ENCODE data around the gene BRSK2.

The BRSK2 gene

DNA sequence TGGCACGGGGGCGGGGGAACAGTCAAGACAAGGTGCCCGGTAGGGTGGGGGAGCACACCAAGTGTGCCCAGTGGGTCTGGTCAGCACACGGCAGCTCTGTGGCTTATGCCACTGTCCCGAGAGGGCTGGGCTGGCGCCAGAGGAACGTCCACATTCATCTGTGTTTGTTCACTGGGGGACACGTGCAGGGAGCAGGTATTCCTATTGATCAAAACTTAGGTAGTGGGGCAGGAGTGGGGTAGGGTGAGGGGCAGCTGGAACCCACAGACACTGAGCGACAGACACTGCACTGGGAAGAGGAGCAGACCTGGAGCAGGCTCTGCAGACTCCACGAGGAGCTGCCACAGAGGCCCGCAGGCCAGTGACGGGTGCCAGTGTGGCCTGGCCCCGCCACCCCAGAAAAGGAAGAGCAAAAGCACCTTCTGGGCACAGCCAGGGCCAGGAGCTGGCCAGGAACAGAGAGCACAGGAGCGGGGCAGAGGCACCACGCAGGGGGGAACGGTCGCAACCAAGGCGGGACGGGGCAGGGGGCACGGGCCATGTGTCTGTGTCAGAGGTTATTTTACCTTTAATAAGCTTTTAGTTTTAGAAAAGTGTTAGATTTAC is 98.9 kb downstream of the BRSK2 start:
- Histone ChIP-seq H3K9ac (ENCODE audit: low read length) (no peak overlapping the region), H2AK5ac (ENCODE audit: low read length) (no peak overlapping the region), H3K18ac (ENCODE audit: low read length) (no peak overlapping the region), H3K4ac (ENCODE audit: low read depth, low read length) (no peak overlapping the region), H2BK5ac (ENCODE audit: low read length) (no peak overlapping the region), H3K27ac (ENCODE audit: low read depth, low read length) (no peak overlapping the region), H3K4me1 (ENCODE audit: control insufficient read depth, low read depth, low read length) (no peaks in the 10 kb centered on the region), H3K4me2 (ENCODE audit: low read length) (no peak overlapping the region), H2BK15ac (replicated peaks; ENCODE audit: low read depth) (no peak overlapping the region), H3K23ac (ENCODE audit: low read length) (no peak overlapping the region), H3K56ac (ENCODE audit: low read length) (no peak overlapping the region), H4K5ac (ENCODE audit: low read length) (no peak overlapping the region), H3K27me3 (ENCODE audit: insufficient read depth, low read length, poor library complexity) (no peaks in the 10 kb centered on the region), H3K79me2 (ENCODE audit: control insufficient read depth, insufficient read depth, low read length) (peaks cover 2% of the 10 kb centered on the region), H3K4me3 (ENCODE audit: low read length) (no peak overlapping the region), H3K79me1 (ENCODE audit: low read length) (peaks cover 9% of the 10 kb centered on the region), H4K8ac (ENCODE audit: low read depth, low read length) (no peak overlapping the region), H2BK120ac (ENCODE audit: low read depth, low read length) (no peak overlapping the region), H3K36me3 (ENCODE audit: control insufficient read depth, insufficient read depth, low read length) (no peaks in the 10 kb centered on the region)
- no CpG with 5 or more reads among the region's 20 CpGs for WGBS (ENCODE audit: extremely low coverage, insufficient coverage, low lambda C conversion rate)
- no peak for DNase-seq

DNA sequence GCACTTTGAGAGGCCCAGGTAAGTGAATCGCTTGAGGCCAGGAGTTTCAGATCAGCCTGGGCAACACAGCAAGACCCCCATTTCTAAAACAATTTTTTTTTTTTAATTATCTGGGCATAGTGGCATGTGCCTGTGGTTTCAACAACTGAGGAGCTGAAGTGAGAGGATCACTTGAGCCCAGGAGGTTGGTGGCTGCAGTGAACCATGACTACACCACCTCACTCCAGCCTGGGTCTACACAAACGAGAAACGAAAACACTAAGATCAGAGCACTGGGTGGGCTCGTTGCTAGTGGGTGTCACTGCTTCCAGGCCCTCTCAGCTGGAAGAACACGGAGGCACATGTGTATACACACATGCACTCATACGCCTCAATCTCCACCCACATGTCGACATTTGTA is 100.9 kb downstream of the BRSK2 start:
- H3K23ac ChIP-seq (ENCODE audit: low read length): no peak overlapping the region
- no peaks in the 10 kb centered on the region for H3K4me1 ChIP-seq (ENCODE audit: control insufficient read depth, low read depth, low read length)
- DNase-seq: no peak
- H2AK5ac ChIP-seq (ENCODE audit: low read length): no peak overlapping the region
- H3K79me1 ChIP-seq (ENCODE audit: low read length): peaks cover 9% of the 10 kb centered on the region
- H3K4ac ChIP-seq (ENCODE audit: low read depth, low read length): no peak overlapping the region
- H4K8ac ChIP-seq (ENCODE audit: low read depth, low read length): no peak overlapping the region
- peaks cover 2% of the 10 kb centered on the region for H3K79me2 ChIP-seq (ENCODE audit: control insufficient read depth, insufficient read depth, low read length)
- no peak overlapping the region for H3K27ac ChIP-seq (ENCODE audit: low read depth, low read length)
- no peak overlapping the region for H3K18ac ChIP-seq (ENCODE audit: low read length)
- no peak overlapping the region for H2BK15ac ChIP-seq (replicated peaks; ENCODE audit: low read depth)
- no peak overlapping the region for H2BK120ac ChIP-seq (ENCODE audit: low read depth, low read length)
- H3K4me2 ChIP-seq (ENCODE audit: low read length): no peak overlapping the region
- WGBS (ENCODE audit: extremely low coverage, insufficient coverage, low lambda C conversion rate): no CpG with 5 or more reads among the region's 7 CpGs
- H3K27me3 ChIP-seq (ENCODE audit: insufficient read depth, low read length, poor library complexity): no peaks in the 10 kb centered on the region
- H3K36me3 ChIP-seq (ENCODE audit: control insufficient read depth, insufficient read depth, low read length): no peaks in the 10 kb centered on the region
- no peak overlapping the region for H2BK5ac ChIP-seq (ENCODE audit: low read length)
- H4K5ac ChIP-seq (ENCODE audit: low read length): no peak overlapping the region
- H3K56ac ChIP-seq (ENCODE audit: low read length): no peak overlapping the region
- H3K9ac ChIP-seq (ENCODE audit: low read length): no peak overlapping the region
- H3K4me3 ChIP-seq (ENCODE audit: low read length): no peak overlapping the region

DNA sequence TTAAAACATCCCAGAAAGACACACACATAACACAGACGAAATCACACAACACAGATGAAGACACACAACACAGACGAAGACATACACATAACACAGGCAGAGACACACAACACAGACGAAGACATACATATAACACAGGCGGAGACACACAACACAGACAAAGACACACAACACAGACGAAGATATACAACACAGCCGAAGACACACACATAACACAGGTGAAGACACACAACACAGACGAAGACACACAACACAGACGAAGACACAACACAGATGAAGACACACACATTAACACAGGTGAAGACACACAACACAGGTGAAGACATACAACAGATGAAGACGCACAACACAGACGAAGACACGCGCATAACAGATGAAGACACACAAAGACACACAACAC is 101.6 kb downstream of the BRSK2 start:
- no peak for DNase-seq
- H3K79me2 ChIP-seq (ENCODE audit: control insufficient read depth, insufficient read depth, low read length): peaks cover 2% of the 10 kb centered on the region
- no peak overlapping the region for H2BK5ac ChIP-seq (ENCODE audit: low read length)
- H3K4ac ChIP-seq (ENCODE audit: low read depth, low read length): no peak overlapping the region
- H3K9ac ChIP-seq (ENCODE audit: low read length): no peak overlapping the region
- H3K23ac ChIP-seq (ENCODE audit: low read length): no peak overlapping the region
- no peak overlapping the region for H3K18ac ChIP-seq (ENCODE audit: low read length)
- no peak overlapping the region for H4K8ac ChIP-seq (ENCODE audit: low read depth, low read length)
- no peak overlapping the region for H3K4me2 ChIP-seq (ENCODE audit: low read length)
- H3K4me3 ChIP-seq (ENCODE audit: low read length): no peak overlapping the region
- no peak overlapping the region for H4K5ac ChIP-seq (ENCODE audit: low read length)
- H3K36me3 ChIP-seq (ENCODE audit: control insufficient read depth, insufficient read depth, low read length): no peaks in the 10 kb centered on the region
- H3K56ac ChIP-seq (ENCODE audit: low read length): no peak overlapping the region
- no peak overlapping the region for H3K27ac ChIP-seq (ENCODE audit: low read depth, low read length)
- no peaks in the 10 kb centered on the region for H3K27me3 ChIP-seq (ENCODE audit: insufficient read depth, low read length, poor library complexity)
- no peaks in the 10 kb centered on the region for H3K4me1 ChIP-seq (ENCODE audit: control insufficient read depth, low read depth, low read length)
- H2BK15ac ChIP-seq (replicated peaks; ENCODE audit: low read depth): no peak overlapping the region
- WGBS (ENCODE audit: extremely low coverage, insufficient coverage, low lambda C conversion rate): no CpG with 5 or more reads among the region's 12 CpGs
- H2BK120ac ChIP-seq (ENCODE audit: low read depth, low read length): no peak overlapping the region
- H2AK5ac ChIP-seq (ENCODE audit: low read length): no peak overlapping the region
- peaks cover 12% of the 10 kb centered on the region for H3K79me1 ChIP-seq (ENCODE audit: low read length)

DNA sequence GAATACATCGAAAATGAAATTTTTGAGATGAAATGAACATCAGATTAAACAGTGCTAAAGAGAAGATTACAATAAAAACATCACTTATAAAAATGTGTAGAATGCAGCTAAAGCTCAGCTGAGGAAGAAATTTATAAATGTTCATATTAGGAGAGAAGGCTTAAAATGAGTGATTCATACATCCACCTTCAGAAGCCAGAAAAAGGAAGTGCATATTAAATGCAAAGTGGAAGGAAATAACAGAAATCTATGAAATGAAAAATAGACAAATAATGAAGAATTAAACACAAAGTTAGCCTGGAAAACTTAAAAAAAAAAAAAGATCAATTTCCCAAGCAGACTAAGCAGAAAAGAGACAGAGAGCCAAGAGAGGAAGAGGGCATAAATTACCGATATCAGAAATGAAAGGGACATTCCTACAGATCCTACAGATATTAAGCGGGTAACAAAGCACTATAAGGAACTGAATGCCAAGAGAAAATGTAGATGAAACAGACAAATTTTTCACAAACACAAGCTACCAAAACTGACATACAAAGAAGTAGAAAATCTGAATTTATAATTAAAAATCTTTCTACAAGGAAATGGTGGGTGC is 104.0 kb downstream of the BRSK2 start:
- Histone ChIP-seq H2BK15ac (replicated peaks; ENCODE audit: low read depth) (no peak overlapping the region), H3K79me1 (ENCODE audit: low read length) (peaks cover 11% of the 10 kb centered on the region), H3K4me1 (ENCODE audit: control insufficient read depth, low read depth, low read length) (peaks cover 4% of the 10 kb centered on the region), H2BK5ac (ENCODE audit: low read length) (no peak overlapping the region), H3K4me3 (ENCODE audit: low read length) (no peak overlapping the region), H3K4ac (ENCODE audit: low read depth, low read length) (no peak overlapping the region), H2AK5ac (ENCODE audit: low read length) (no peak overlapping the region), H3K23ac (ENCODE audit: low read length) (no peak overlapping the region), H2BK120ac (ENCODE audit: low read depth, low read length) (no peak overlapping the region), H3K18ac (ENCODE audit: low read length) (no peak overlapping the region), H3K79me2 (ENCODE audit: control insufficient read depth, insufficient read depth, low read length) (peaks cover 2% of the 10 kb centered on the region), H3K4me2 (ENCODE audit: low read length) (no peak overlapping the region), H4K5ac (ENCODE audit: low read length) (no peak overlapping the region), H3K36me3 (ENCODE audit: control insufficient read depth, insufficient read depth, low read length) (no peaks in the 10 kb centered on the region), H3K56ac (ENCODE audit: low read length) (no peak overlapping the region), H3K27me3 (ENCODE audit: insufficient read depth, low read length, poor library complexity) (no peaks in the 10 kb centered on the region), H4K8ac (ENCODE audit: low read depth, low read length) (no peak overlapping the region), H3K27ac (ENCODE audit: low read depth, low read length) (no peak overlapping the region), H3K9ac (ENCODE audit: low read length) (no peak overlapping the region)
- no CpG with 5 or more reads among the region's 3 CpGs for WGBS (ENCODE audit: extremely low coverage, insufficient coverage, low lambda C conversion rate)
- no peak for DNase-seq

DNA sequence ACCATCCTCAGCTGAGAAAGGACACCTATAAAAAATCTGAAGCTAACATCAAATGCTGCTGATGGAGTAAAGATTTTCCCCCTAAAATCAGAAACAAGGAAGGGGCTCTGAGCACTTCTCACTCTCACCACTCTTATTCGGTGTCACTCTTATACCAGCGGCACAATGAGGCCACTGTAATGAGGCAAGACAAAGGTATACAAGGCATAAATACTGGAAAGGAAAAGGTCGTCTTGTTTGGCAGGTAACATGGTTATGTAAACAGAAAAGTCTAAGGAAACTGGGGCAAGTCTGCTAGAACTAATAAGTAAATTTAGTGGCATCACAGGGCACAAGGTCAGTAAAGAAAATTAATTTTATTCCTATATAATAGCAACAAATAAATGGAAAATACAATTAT is 104.9 kb downstream of the BRSK2 start:
- no peak overlapping the region for H3K23ac ChIP-seq (ENCODE audit: low read length)
- no peak overlapping the region for H2BK5ac ChIP-seq (ENCODE audit: low read length)
- no peak overlapping the region for H3K27ac ChIP-seq (ENCODE audit: low read depth, low read length)
- DNase-seq: no peak
- H3K27me3 ChIP-seq (ENCODE audit: insufficient read depth, low read length, poor library complexity): no peaks in the 10 kb centered on the region
- H2BK120ac ChIP-seq (ENCODE audit: low read depth, low read length): no peak overlapping the region
- peaks cover 14% of the 10 kb centered on the region for H3K79me1 ChIP-seq (ENCODE audit: low read length)
- no peak overlapping the region for H2AK5ac ChIP-seq (ENCODE audit: low read length)
- no peak overlapping the region for H3K9ac ChIP-seq (ENCODE audit: low read length)
- H4K5ac ChIP-seq (ENCODE audit: low read length): no peak overlapping the region
- H3K4me1 ChIP-seq (ENCODE audit: control insufficient read depth, low read depth, low read length): peaks cover 4% of the 10 kb centered on the region
- no peak overlapping the region for H3K4me2 ChIP-seq (ENCODE audit: low read length)
- peaks cover 2% of the 10 kb centered on the region for H3K79me2 ChIP-seq (ENCODE audit: control insufficient read depth, insufficient read depth, low read length)
- H4K8ac ChIP-seq (ENCODE audit: low read depth, low read length): no peak overlapping the region
- no peak overlapping the region for H3K4ac ChIP-seq (ENCODE audit: low read depth, low read length)
- WGBS (ENCODE audit: extremely low coverage, insufficient coverage, low lambda C conversion rate): no CpG with 5 or more reads among the region's 3 CpGs
- H2BK15ac ChIP-seq (replicated peaks; ENCODE audit: low read depth): no peak overlapping the region
- H3K56ac ChIP-seq (ENCODE audit: low read length): no peak overlapping the region
- H3K18ac ChIP-seq (ENCODE audit: low read length): no peak overlapping the region
- no peaks in the 10 kb centered on the region for H3K36me3 ChIP-seq (ENCODE audit: control insufficient read depth, insufficient read depth, low read length)
- no peak overlapping the region for H3K4me3 ChIP-seq (ENCODE audit: low read length)

Data from mesendoderm (in vitro differentiated cells).